NCI-H2171 treated with DMSO at 0.1 percent for 48 hours (cell line): ENCODE data around the gene CLEC4A.
"Not testable (repeated sequence)": the region's sequence is repeated elsewhere in the genome, so short reads cannot be mapped to it uniquely, and the experiment has no call there.

Experiments
- DNase-seq: peaks from one replicate; lab custom pipeline; 2025; lab: John Stamatoyannopoulos, UW

CLEC4A gene

GRCh38 chr12:8134398-8134930 is 11.0 kb downstream of the CLEC4A start:
- DNase-seq: not testable (repeated sequence)

DNA sequence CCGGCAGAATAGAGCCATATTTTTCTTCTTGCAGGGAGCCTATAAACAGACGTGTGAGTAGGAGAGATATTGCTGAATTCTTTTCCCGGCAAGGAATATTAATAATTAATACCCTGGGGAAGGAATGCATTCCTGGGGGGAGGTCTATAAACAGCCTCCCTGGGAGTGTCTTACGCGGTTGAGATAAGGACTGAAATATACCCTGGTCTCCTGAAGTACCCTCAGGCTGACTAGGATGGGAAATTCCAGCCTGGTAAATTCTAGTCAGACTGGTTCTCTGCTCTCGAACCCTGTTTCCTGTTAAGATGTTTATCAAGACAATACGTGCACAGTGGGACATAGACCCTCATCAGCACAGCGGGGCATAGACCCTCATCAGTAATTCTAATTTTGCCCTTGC is 18.2 kb downstream of the CLEC4A start:
- not testable (repeated sequence) for DNase-seq

- no peak for DNase-seq
Measured at GRCh38 chr12:8143261-8143660, 19.8 kb downstream of the CLEC4A start.

DNA sequence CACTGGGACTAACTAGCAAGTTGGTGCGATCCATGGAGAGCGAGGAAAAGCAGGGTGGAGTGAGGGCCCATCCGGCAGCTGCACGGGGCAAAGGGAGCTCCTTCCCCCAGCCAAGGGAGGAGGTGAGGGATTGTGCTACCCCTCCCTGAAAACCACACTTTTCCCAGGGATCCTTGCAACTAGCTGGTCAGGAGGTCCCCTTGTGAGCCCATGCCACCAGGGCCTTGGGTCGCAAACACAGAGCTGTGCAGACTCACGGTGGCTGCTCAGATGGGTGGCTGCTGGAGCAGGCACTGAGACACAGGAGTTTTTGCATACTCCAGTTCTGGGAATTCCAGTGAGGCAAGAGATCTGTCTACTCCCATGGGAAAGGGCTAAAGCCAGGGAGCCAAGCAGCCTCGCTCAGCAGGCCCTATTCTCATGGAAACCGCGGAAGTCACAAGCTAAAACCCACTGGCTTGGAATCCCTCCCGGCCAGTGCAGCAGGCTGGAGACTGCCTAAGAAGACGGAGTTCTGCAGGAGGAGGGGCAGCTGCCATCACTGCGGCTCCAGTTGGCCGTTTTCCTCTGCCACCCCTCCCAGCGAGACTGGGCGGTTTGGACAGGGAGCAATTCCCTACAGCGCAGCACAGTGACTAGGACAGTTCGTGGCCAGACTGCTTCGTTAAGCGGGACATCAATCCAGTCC is 22.5 kb downstream of the CLEC4A start:
- DNase-seq: peak; percentile 62

DNA sequence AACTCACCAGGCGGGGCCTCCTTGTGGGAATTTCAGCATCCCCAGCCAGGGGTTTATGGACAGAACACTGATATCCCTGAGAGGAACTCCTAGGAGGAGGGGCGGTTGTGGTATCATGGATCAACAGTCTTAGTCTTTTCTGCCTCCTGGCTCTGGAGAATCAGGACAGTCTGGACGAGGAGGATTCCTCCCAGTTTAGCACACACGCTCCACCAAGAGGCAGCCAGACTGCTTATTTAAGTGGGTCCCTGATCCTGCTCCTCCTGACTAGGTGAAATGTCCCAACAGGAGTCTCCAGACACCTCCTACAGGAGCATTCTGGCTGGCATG is 23.0 kb downstream of the CLEC4A start:
- no peak for DNase-seq

- DNase-seq: no peak
Measured at GRCh38 chr12:8154526-8154925, 31.1 kb downstream of the CLEC4A start.

GRCh38 chr12:8156416-8156815 is 33.0 kb downstream of the CLEC4A start:
- DNase-seq: no peak

GRCh38 chr12:8156845-8157244 is 33.4 kb downstream of the CLEC4A start, which contains the start of gene ZNF705A:
Gene ZNF705A, plus strand, starts transcription at chr12:8157015. Its CDS starts 15,611 bp downstream, at chr12:8172626.
- no peak for DNase-seq

DNA sequence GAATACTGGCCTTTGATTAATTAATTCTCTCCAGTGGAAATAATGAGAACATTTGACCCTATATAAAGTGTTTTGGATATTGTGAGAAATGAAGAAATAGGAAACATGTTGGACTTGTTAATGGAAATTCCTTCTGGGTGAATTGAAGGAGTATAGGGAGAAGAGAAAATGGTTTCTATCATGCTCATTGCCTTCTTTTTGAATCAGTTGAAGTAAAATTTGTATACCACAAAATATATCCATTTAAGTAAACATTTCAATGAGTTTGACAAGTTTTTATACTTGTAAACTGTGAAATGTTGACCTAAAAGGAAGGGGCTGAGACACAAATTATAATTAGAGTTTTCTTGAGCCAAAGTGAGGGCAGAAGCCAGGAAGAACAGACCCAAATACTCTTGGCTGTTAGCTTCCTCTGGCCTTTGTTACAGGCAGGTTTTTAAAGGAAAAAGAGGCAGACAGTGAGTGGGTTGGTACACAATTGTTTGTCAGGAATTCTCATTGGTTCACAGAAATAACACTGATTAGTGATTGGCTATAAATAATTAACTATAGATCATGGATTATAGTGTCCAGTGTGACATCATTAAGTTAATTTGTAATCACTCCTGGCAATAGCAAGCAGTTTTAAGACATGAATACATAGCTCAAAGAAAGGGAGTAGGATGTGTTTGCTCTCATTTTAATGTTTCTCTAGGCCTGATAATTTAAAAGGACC is 34.2 kb downstream of the CLEC4A start:
- DNase-seq: no peak

DNA sequence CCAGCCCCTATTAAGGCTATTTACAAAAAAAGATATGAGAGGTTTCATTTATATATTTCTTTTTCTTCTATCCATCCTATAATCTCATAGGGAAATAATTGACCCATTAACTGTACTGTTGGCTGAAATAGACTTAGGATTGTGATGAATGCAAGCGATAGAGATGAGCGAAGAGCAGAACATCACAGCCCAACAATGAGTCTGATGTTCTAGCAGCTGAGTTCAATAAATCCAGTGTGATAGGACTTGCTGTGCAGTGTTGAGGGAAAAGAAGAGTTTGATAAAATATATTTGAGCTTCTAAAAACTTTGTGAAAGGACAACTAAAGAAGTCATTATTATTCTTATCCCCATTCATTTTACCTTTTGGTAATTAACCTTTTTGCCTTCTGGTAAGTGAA is 49.5 kb downstream of the CLEC4A start:
- not testable (repeated sequence) for DNase-seq

GRCh38 chr12:8179989-8180585 is 56.7 kb downstream of the CLEC4A start:
- peak; percentile 99 for DNase-seq

GRCh38 chr12:8181271-8181670 is 57.9 kb downstream of the CLEC4A start:
- DNase-seq: not testable (repeated sequence)

DNA sequence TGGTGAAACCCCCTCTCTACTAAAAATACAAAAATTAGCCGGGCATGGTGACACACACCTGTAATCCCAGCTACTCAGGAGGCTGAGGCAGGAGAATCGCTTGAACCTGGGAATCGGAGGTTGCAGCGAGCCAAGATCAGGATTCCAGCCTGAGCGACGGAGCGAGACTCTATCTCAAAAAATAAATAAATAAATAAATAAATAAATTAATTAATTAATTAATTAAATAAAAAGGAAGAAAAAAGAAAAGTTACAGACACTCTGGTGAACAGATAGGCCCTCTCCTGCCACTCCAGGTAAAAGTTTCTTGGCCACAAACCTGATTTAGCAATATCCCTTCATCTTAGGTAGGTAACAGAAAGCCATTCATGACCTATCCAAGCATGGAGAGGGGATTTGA is 59.5 kb downstream of the CLEC4A start:
- not testable (repeated sequence) for DNase-seq

- DNase-seq: not testable (repeated sequence)
Measured at GRCh38 chr12:8183346-8183745, 59.9 kb downstream of the CLEC4A start.

- DNase-seq: not testable (repeated sequence)
Measured at GRCh38 chr12:8184206-8184605, 60.8 kb downstream of the CLEC4A start.

- not testable (repeated sequence) for DNase-seq
Measured at GRCh38 chr12:8188088-8188487, 64.7 kb downstream of the CLEC4A start.
